Heart left ventricle (tissue), 16 donors: ENCODE measurements around the gene PRKCG. TPM values are rescaled to one million over a fixed set of nuclear protein-coding genes. Genes with fewer than 3 reads are reported as not detected.

ENCODE experiments used
- ATAC-seq, 4 donors: fragments of 200-7000 bp; cut with Tn5 transposase; one replicate each; pipeline ENCODE4 v1.9.1; 2020 to 2022; ENCODE audit warnings: moderate library complexity in 4 of 4, mild to moderate bottlenecking in 3 of 4, moderate number of reproducible peaks in 1 of 4
- DNase-seq, 5 donors: peaks; one replicate each; pipeline ENCODE4 v3.0.0-alpha.2; 2020
- H3K27ac ChIP-seq, 12 donors: fragments of 200-600 bp; sonication (generic) in 4 of 12; one replicate each; pipeline versions ENCODE4 v1.5.0 to v1.8.0; 2016 to 2022; ENCODE audit warnings: mild to moderate bottlenecking in 2 of 12
- H3K27me3 ChIP-seq, 9 donors: fragments of 200-600 bp; sonication (generic) in 2 of 9; one replicate each; pipeline versions ENCODE4 v1.5.1 to v1.8.0; 2016 to 2022; ENCODE audit warnings: mild to moderate bottlenecking in 3 of 9
- H3K36me3 ChIP-seq, 9 donors: fragments of 200-600 bp; sonication (generic) in 2 of 9; one replicate each; pipeline versions ENCODE4 v1.5.0 to v1.8.0; 2018 to 2022; ENCODE audit warnings: mild to moderate bottlenecking in 2 of 9
- H3K4me1 ChIP-seq, 12 donors: fragments of 200-600 bp; sonication (generic) in 4 of 12; one replicate each; pipeline versions ENCODE4 v1.5.0 to v1.8.0; 2016 to 2022; ENCODE audit warnings: mild to moderate bottlenecking in 3 of 12
- H3K4me3 ChIP-seq, 12 donors: fragments of 200-600 bp; sonication (generic) in 4 of 12; one replicate each; pipeline versions ENCODE4 v1.5.0 to v1.8.0; 2017 to 2022; ENCODE audit warnings: mild to moderate bottlenecking in 9 of 12, moderate library complexity in 4 of 12
- H3K9me3 ChIP-seq, 12 donors: fragments of 200-600 bp; sonication (generic) in 4 of 12; one replicate each; pipeline versions ENCODE4 v1.5.0 to v1.8.0; 2016 to 2022; ENCODE audit warnings: mild to moderate bottlenecking in 1 of 12
- CTCF ChIP-seq, 12 donors: fragments of 200-600 bp; sonication (generic) in 4 of 12; IDR thresholded peaks; one replicate each; pipeline versions ENCODE4 v1.5.0 to v1.8.0; 2018 to 2022; ENCODE audit warnings: antibody characterized with exemption in 12 of 12, mild to moderate bottlenecking in 5 of 12
- POLR2A ChIP-seq, 2 donors: fragments of 450-650 bp; IDR thresholded peaks; one replicate each; pipeline ENCODE4 v1.6.1; 2017; ENCODE audit warnings: antibody characterized with exemption in 2 of 2, mild to moderate bottlenecking in 2 of 2, moderate library complexity in 2 of 2
- WGBS, 4 donors: extraction: QIAGEN DNeasy Blood & Tissue Kit in 2 of 4; methylation state at CpG; one replicate each; pipeline versions ENCODE4 v1.1.5 to v1.1.7; 2013 to 2018; 5-methylcytosine and 5-hydroxymethylcytosine counted together
- intact Hi-C, 10 donors: fragments of 100-400 bp; cut with DNase I; formaldehyde crosslinking; loops; one replicate each; pipeline versions ENCODE4 v1.11.1 to v1.14.2; 2022
- polyA plus RNA-seq, 2 donors: library from polyadenylated mRNA; stranded (reverse); fragments of 200-250 nt; gene quantifications; one replicate each; pipeline ENCODE4 v1.2.3, GENCODE V29; 2013
- total RNA-seq, 9 donors: library from RNA; depleted of rRNA in 2 of 9; stranded (reverse); fragments of >200 nt in 2 of 9; fragmentation: NEBNext Ultra II Directional in 3 of 9; extraction: Animal tissue kit (Norgen Biotek cat#: 25700) in 3 of 9; gene quantifications; one replicate each; pipeline versions ENCODE4 v1.1.0 to v1.2.4, GENCODE V29; 2016 to 2023
- donor health status: ischemic (EF 13 %, LVEDD 7.1; RV severe dilation, severe dysfunction).
- donor health status: healthy with polysubstance abuse.
- donor health status: DM: no; HTN: yes; CAD: no.
- donor health status: DM: no; HTN: no; CAD: no.
- donor health status: ischemic (EF 25% LVEDD 6.9; RV normal size, moderate dysfunction).
- donor health status: ischemic (EF 25% LVEDD 5.7; RV mildly dilated, moderate dysfunction).
- donor health status: healthy.
- donor health status: DM: yes; HTN: yes; CAD: no.
- donor health status: ischemic (EF 35%, LVEDD 5.7; RV mildly dilated, moderate dysfunction).
- donor health status: nonischemic (EF 11% LVEDD 7.7; RV severe dilation, severe dysfunction).
- donor health status: DM: yes; HTN: yes; CAD: no.
- donor health status: PGD.
- donor health status: ischemic (EF 29% LVEDD 5.4; RV normal size, mild dysfunction).
- donor health status: nonischemic (EF 23%, LVEDD 6.1; RV moderate dilation, normal function).

The PRKCG gene
- total and polyA plus RNA-seq, 11 donors: 0.09 TPM; not detected in 10

GRCh38 chr19:53900191-53900860, 18.3 kb downstream of the PRKCG start:
- WGBS, 4 donors: 89 to 92% (median 91%) methylated on average over 26 to 27 of the region's 27 CpGs
- intact Hi-C loops: no loop called here
- Histone ChIP-seq H3K4me3 (no peak overlapping the region), H3K36me3 (no peaks in the 10 kb centered on the region), H3K9me3 (no peaks in the 10 kb centered on the region), H3K27ac (no peak overlapping the region), H3K4me1 (no peaks in the 10 kb centered on the region), H3K27me3 (peaks cover 3 to 72% (median 30%) of the 10 kb centered on the region in 9 donors)
- no peak for DNase-seq
- no peak for ATAC-seq
- TF ChIP-seq CTCF (IDR thresholded peaks at IDR 0.05) (no peak), POLR2A (IDR thresholded peaks at IDR 0.05) (no peak)

- Histone ChIP-seq H3K4me3 (no peak overlapping the region), H3K4me1 (peaks cover 0 to 9% (median 1%) of the 10 kb centered on the region in 12 donors), H3K36me3 (no peaks in the 10 kb centered on the region), H3K27me3 (peaks cover 18 to 65% (median 40%) of the 10 kb centered on the region in 9 donors), H3K27ac (no peak overlapping the region), H3K9me3 (no peaks in the 10 kb centered on the region)
- ATAC-seq (peak in 1 of 4 donors; percentile 35), DNase-seq (no peak)
- TF ChIP-seq CTCF (IDR thresholded peaks at IDR 0.05) (no peak), POLR2A (IDR thresholded peaks at IDR 0.05) (no peak)
- WGBS, 4 donors: 40 to 44% (median 42%) methylated on average over 4 of the region's 4 CpGs
- intact Hi-C loops: no loop called here
Observed at GRCh38 chr19:53903055-53903680, 21.2 kb downstream of the PRKCG start.

GRCh38 chr19:53904909-53905308, 22.9 kb downstream of the PRKCG start:
- ATAC-seq: no peak
- WGBS, 4 donors: 20 to 27% (median 26%) methylated on average over 3 of the region's 3 CpGs
- DNase-seq: no peak

More at GRCh38 chr19:53904909-53905308, 22.9 kb downstream of the PRKCG start:
- TF ChIP-seq POLR2A (IDR thresholded peaks at IDR 0.05): no peak
- no peak for TF ChIP-seq CTCF (IDR thresholded peaks at IDR 0.05)
- no peak overlapping the region for H3K4me3 ChIP-seq
- peaks cover 28 to 68% (median 47%) of the 10 kb centered on the region in 9 donors for H3K27me3 ChIP-seq
- no peaks in the 10 kb centered on the region for H3K9me3 ChIP-seq
- H3K27ac ChIP-seq: no peak overlapping the region
- H3K36me3 ChIP-seq: no peaks in the 10 kb centered on the region
- H3K4me1 ChIP-seq: peaks cover 0 to 24% (median 5%) of the 10 kb centered on the region in 12 donors
- intact Hi-C loops: loop anchor here in 8 of 10 donors (5.0 kb wide), 1 partner anchor 117 kb away; no protein-coding TSS in a partner anchor
